HS-5 (cell line): ENCODE data around the gene ISOC2.
"Not testable (repeated sequence)": the region's sequence is repeated elsewhere in the genome, so short reads cannot be mapped to it uniquely, and the experiment has no call there.

ENCODE experiments used
- DNase-seq: peaks from one replicate; pipeline ENCODE4 v3.0.0-alpha.2; 2012; ENCODE audit warnings: low read depth

ISOC2 gene

DNA sequence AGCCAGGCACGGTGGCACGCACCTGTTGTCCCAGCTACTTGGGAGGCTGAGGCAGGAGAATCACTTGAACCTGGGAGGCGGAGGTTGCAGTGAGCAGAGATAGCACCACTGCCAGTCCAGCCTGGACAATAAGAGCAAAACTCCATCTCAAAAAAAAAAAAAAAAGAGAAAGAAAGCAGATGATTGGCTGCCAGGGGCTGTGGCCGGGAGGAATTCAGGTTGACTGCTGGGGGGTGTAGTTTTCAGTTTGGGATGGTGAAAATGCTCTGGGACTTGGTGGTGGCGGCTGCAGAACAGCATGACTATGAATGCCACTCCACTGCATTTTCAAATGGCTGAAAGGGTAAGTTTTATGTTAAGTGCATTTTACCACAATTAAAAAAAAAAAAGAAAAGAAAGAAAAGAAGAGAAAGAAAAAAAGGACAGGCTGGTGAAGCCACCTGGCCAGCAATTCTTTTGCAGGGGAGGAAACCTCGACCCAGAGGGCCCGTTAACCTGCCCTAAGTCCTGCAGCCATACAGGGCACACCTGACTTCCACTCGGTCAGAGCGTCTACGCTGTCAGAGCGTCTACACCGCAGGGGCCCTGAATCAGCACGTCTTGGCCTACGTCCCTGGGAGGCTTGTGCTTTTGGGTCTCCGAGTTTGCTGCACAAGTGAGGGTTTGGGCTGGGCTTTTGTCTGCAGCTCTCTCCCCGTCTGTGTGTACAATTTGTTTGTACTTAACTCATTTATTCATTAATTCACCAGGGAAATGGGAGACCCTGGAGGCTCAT lies 3.6 kb downstream of the ISOC2 start:
- no peak for DNase-seq

GRCh38 chr19:55456347-55456746 lies 5.1 kb downstream of the ISOC2 start:
- DNase-seq = no peak

DNA sequence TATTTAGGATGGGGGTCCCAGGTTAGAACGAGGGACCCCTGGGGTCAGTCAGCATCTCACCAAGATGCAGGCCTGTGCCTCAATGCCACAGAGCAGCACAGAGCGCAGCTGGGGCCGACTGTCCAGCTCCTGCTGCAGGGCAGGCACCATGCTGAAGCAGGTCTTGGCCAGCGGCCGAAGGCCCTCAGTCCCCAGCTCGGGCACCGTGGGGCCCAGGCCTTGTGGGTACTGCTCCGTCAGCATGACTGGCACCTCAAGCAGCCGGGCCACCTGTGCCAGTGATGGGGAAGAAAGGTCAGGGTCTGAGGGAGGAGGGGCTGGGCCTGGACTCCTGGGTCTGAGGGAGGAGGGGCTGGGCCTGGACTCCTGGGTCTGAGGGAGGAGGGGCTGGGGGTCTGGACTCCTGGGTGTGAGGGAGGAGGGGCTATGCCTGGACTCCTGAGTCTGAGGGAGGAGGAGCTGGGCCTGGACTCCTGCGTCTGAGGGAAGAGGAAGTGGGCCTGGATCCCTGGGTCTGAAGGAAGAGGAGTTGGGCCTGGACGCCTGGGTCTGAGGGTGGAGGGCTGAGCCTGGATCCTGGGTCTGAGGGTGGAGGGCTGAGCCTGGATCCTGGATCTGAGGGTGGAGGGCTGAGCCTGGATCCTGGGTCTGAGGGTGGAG lies 5.7 kb downstream of the ISOC2 start:
- no peak for DNase-seq

DNA sequence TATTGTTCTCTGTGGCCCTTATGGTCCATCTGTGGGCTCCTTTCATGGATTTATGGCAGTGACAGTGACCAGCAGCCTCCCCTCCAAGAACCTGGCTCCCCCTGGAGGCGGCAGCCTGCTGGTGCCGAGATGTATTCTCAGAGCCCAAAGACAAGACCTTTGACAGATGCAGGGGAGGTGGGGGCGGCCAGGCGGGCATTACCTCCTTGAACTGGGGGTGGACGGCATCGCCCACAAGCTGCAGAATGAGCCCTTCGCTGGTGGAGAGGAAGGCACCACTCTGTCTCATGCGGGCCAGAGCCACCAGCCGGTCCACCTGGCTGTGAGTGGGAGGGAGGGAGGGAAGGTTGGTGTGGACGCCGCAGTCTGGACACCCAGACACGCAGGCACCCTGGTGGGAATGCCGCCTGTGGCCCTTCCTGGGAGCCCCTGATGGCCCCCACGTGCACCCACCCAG lies 6.6 kb downstream of the ISOC2 start:
- no peak for DNase-seq

DNA sequence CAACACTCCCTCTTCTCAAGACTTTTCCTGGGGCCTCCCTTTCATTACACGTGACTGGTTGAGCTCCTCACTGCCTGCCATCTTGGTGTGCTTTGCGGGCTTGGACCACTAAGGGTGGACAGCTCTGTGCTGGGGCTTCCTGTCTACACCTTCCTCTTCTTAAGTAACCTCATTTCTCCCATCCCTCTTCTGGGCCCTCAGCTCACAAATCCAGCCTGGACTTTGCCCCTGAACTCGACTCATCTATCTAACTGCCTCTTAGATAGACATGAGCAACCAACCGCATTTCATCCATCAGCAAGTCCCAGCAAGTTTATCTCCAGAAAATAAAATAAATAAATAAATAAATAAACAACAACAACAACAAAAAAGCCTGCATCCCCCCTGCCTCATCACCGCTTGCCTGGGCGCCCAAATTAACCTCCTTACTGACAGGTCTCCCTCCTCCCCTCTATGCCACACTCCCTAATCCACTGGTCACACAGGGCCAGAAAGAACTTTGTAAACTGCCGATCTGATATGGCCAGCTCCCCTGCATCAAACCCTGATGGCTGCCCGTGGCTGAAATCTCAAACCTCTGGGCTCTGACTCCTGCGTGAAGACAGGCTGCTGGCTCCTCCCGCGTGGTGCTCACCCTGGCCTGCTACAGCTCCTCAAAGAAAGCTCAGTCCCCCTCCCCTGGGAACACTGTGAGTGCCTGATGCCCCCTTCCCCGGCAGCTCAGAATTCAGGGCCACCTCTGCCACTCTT lies 7.8 kb downstream of the ISOC2 start:
- no peak for DNase-seq

DNA sequence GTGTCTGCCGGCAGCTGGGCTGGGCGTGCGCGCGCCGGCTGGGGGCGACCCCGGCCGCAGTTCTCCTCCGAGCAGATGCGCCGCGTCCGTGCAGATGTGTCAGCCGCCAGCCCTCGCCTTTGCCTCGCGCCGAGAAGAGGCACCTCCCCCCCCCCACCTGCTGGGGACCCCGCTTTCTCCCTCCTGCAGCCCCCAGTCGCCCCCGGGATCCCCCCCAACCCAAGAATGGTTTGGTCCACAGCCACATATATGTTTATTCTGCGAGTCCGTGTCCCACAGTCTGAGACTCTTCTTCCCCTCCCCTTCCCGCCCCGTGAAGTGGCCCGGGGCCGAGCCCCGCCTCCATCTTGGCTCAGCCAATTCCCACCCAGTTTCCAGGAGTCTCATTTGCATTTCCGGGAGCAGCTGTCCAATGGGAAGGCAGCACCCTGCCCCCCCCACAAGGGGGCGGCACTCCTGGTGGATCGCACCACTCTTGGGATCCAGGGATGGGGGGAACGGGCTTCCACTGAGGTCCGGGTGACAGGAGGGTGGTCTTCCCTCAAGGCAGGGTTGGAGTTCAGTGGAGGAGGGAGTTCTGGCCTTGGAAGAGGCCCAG lies 8.6 kb downstream of the ISOC2 start:
- no peak for DNase-seq

DNA sequence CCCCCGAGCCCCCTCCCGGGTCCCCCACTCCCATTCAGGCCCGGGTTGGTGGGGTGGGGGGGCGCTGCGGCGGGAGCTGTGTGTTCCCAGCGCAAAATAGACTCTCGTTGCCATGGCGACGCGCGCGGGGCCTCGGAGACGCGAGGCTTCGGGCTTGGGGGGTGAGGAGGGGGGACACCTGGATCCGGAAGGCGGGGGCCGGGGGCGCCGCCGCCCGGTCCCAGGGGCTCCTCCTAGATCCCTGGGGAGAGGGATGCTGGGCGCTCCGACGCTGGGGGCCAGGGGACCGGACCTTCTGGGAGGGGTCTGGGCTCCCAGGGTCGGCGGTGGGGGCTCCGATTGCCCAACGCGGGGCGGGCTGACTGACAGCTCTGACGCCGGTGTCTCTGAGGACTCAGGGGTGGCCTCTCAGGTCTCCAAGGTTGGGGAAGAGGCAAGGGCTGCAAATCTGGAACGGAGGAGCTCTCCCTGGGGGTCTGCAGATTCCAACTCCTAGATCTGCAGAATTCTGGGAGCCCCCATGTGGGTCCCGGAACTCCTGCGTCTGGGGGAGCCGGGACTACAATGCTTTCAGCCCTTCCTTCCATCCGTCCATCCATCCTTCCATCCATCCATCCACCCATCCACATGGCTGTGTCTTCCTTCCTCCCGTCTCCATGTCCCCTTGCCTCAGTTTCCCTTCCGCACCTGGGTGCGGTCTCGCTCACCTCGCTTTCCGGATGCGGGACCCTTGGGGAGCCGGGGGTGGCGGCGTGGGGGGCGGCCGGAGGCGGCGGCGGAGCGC lies 9.3 kb downstream of the ISOC2 start:
- no peak for DNase-seq

DNA sequence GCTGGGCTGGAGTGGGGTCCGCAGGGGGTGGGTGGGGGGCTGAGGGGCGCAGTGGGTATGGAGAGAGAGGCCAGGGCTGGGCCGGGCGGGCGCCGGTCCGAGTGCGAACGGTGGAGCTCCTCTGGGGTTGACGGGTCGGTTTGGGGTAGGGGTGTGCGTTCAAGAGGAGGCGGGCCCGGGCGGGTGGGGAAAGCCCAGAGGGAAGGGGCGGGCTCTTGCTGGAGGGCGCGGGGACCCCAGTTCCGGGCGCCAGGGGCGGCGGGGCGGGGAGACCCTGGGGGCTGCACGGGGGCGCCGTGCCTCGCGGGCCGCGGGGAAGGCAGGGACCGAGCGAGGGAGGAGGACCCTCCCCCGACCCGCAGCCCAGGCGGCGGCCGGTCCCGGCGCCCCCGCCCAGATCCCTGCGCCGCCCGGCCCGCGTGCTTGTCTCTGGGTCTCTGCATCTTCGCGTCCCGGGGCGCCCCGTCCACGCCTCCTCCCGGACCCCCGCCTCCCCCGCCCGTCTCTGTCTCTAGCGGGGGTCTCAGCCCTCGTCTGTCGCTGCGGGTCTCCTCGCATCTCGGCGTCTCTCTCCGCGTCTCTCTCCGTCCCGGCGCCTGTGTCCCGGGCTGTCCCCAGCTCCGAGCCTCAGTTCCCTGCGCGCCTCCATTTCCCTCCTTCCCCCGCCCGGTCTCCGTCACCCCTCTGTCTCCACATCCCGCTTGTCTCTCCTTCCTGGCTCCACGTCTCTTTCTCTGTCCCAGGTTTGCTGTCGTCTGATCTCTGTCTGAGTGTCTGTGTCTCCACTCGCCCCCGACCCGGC lies 10.1 kb downstream of the ISOC2 start:
- DNase-seq = no peak

- DNase-seq = no peak
Measured at GRCh38 chr19:55449469-55449868, 12.0 kb downstream of the ISOC2 start.

- not testable (repeated sequence) for DNase-seq
Measured at GRCh38 chr19:55448175-55448490, 13.3 kb downstream of the ISOC2 start.

GRCh38 chr19:55447421-55448174 lies 13.8 kb downstream of the ISOC2 start:
- no peak for DNase-seq

- DNase-seq = no peak
Measured at GRCh38 chr19:55446060-55446459, 15.4 kb downstream of the ISOC2 start.

GRCh38 chr19:55444646-55445045 lies 16.8 kb downstream of the ISOC2 start:
- no peak for DNase-seq

- DNase-seq = no peak
Measured at GRCh38 chr19:55443824-55444480, 17.5 kb downstream of the ISOC2 start.

GRCh38 chr19:55443045-55443823 lies 18.2 kb downstream of the ISOC2 start, which contains the start of gene SHISA7:
TSS of gene SHISA7 (minus strand) at chr19:55443300. CDS start at chr19:55442863, 437 bp downstream.
- DNase-seq = no peak

GRCh38 chr19:55442372-55442961 lies 19.0 kb downstream of the ISOC2 start:
- no peak for DNase-seq

DNA sequence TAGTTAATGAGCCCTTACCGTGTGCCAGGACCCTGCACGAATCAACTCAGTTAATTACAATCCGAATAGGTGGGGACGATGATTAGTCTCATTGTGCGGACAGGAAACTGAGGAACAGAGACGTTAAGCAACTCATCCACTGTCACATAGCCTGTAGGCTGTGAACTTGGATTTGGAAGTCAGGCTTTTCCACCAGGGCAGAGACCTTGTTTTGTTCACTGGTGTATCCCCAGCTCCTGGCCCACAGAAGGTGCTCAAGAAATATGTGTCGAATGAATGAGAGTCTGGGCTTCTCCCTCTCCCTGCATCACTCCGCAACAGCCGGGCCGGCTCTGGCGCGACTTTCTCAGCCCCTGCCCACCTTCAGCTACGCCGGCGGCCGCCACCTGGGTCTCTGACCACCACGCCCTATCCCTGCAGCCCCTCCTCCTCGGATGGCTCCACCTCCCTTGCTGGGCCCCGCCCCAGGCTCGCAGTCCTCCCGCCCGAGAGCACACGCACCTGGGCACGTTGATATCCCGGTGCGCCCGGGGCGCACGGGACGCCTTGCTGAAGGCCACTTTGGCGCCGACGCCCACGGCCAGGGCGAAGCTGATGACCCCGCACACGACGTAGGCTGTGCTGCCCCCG lies 19.6 kb downstream of the ISOC2 start:
- no peak for DNase-seq

GRCh38 chr19:55441319-55441691 lies 20.1 kb downstream of the ISOC2 start:
- no peak for DNase-seq
